ENCODE measurements around the gene ZNF816.

- TF ChIP-seq CTCF (IDR thresholded peaks at IDR 0.05 in 2 of 3, conservative IDR thresholded peaks at IDR 0.05 in 1 of 3; ENCODE audit: borderline replicate concordance in 1 of 3, insufficient read depth in 1 of 3, low read depth in 2 of 3, low read length in 2 of 3) (no peak), SRF (IDR thresholded peaks at IDR 0.05; ENCODE audit: low read depth) (no peak), EZH2 (IDR thresholded peaks at IDR 0.05) (no peak), YY1 (IDR thresholded peaks at IDR 0.05; ENCODE audit: extremely low read depth, insufficient replicate concordance, low read depth, low read length) (no peak), REST (IDR thresholded peaks at IDR 0.05; ENCODE audit: low read depth) (no peak)
These were observed 44.9 kb upstream of the ZNF816 start for GRCh38 chr19:53007606-53008005.

Data from HCT116 (cell line).